ENCODE results near the gene RNF150. TPM values are rescaled to one million over a fixed set of nuclear protein-coding genes. Genes with fewer than 3 reads are reported as not detected.
A peak's percentile ranks its signal among the peaks of the same experiment; 100 is the strongest.

Gene RNF150
- total RNA-seq, 1 donor from 2014 or later = 3.3 TPM

DNA sequence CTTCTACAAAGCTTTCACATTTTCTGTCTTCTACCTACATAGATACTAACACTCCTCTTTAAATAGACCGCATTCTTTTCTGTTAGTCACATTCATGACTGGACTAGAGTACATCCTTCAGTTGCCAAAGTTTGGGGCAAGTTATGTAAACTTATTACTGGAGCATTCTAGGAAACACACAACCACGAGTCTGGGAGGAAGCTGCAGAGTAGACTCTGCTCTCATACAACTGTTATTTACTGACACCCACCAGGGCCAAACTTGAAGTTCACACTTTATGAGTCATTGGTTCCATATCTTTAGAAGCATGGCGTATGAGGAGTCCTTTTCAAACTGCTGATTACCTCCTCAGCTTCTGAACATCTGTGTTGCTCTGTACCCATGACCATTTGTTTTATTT is 87.0 kb downstream of the RNF150 start:
- TF ChIP-seq CTCF (IDR thresholded peaks at IDR 0.05) = no peak
- no peaks in the 10 kb centered on the region for H3K27me3 ChIP-seq (ENCODE audit: low read depth)
- ATAC-seq (peak in 1 of 2 donors; percentile 12), DNase-seq (no peak)
- no peaks in the 10 kb centered on the region for H3K4me1 ChIP-seq
- no peaks in the 10 kb centered on the region for H3K36me3 ChIP-seq
- no peak overlapping the region for H3K27ac ChIP-seq
- H3K4me3 ChIP-seq = no peak overlapping the region
- peaks cover 6% of the 10 kb centered on the region for H3K9me3 ChIP-seq
- intact Hi-C loops (cut with DNase I) = no loop called here

GRCh38 chr4:141045848-141046247 is 87.4 kb downstream of the RNF150 start:
- Histone ChIP-seq H3K27me3 (ENCODE audit: low read depth) (no peaks in the 10 kb centered on the region), H3K4me1 (no peaks in the 10 kb centered on the region), H3K4me3 (no peak overlapping the region), H3K27ac (no peak overlapping the region), H3K9me3 (peaks cover 3% of the 10 kb centered on the region), H3K36me3 (no peaks in the 10 kb centered on the region)
- ATAC-seq (no peak), DNase-seq (no peak)
- no peak for TF ChIP-seq CTCF (IDR thresholded peaks at IDR 0.05)
- intact Hi-C loops (cut with DNase I) = no loop called here

GRCh38 chr4:141041021-141041476 is 92.2 kb downstream of the RNF150 start:
- Histone ChIP-seq H3K27ac (no peak overlapping the region), H3K9me3 (no peaks in the 10 kb centered on the region), H3K4me3 (no peak overlapping the region), H3K27me3 (ENCODE audit: low read depth) (no peaks in the 10 kb centered on the region), H3K36me3 (no peaks in the 10 kb centered on the region), H3K4me1 (no peaks in the 10 kb centered on the region)
- ATAC-seq = no peak
- intact Hi-C loops (cut with DNase I) = no loop called here
- DNase-seq = no peak
- TF ChIP-seq CTCF (IDR thresholded peaks at IDR 0.05) = no peak

- ATAC-seq = no peak
These were observed 94.1 kb downstream of the RNF150 start for GRCh38 chr4:141039156-141039555.

GRCh38 chr4:141038428-141038827 is 94.8 kb downstream of the RNF150 start:
- H3K9me3 ChIP-seq = no peaks in the 10 kb centered on the region
- no peak for ATAC-seq
- intact Hi-C loops (cut with DNase I) = no loop called here
- no peaks in the 10 kb centered on the region for H3K4me1 ChIP-seq
- no peak overlapping the region for H3K27ac ChIP-seq
- no peak for TF ChIP-seq CTCF (IDR thresholded peaks at IDR 0.05)
- no peak overlapping the region for H3K4me3 ChIP-seq
- DNase-seq = no peak
- no peaks in the 10 kb centered on the region for H3K27me3 ChIP-seq (ENCODE audit: low read depth)
- no peaks in the 10 kb centered on the region for H3K36me3 ChIP-seq

More at GRCh38 chr4:141039156-141039555, 94.1 kb downstream of the RNF150 start:
- intact Hi-C loops (cut with DNase I) = no loop called here
- Histone ChIP-seq H3K27me3 (ENCODE audit: low read depth) (no peaks in the 10 kb centered on the region), H3K4me1 (no peaks in the 10 kb centered on the region), H3K9me3 (no peaks in the 10 kb centered on the region), H3K27ac (no peak overlapping the region), H3K4me3 (no peak overlapping the region), H3K36me3 (no peaks in the 10 kb centered on the region)
- TF ChIP-seq CTCF (IDR thresholded peaks at IDR 0.05) = no peak
- DNase-seq = no peak

DNA sequence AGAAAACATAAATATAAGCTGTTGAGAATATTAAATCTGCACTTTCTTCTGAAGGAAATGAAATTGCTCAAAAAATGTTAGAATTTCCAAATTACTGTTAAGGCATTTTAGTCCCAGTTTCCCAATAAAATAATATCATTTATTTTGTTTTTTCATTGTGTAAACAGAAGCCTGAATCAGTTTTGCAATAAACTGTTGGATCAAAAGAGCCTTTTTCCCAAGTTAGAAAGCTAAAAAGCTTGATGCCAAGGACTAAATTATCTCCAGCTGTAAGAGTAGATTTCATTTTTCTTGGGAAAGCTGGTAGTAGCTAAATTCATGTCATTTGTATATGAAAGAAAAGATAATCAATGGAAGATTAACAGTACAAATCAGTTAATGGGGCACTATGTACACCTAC is 95.8 kb downstream of the RNF150 start:
- no peak overlapping the region for H3K27ac ChIP-seq
- intact Hi-C loops (cut with DNase I) = no loop called here
- no peak overlapping the region for H3K4me3 ChIP-seq
- H3K4me1 ChIP-seq = no peaks in the 10 kb centered on the region
- no peaks in the 10 kb centered on the region for H3K36me3 ChIP-seq
- TF ChIP-seq CTCF (IDR thresholded peaks at IDR 0.05) = no peak
- DNase-seq = no peak
- H3K27me3 ChIP-seq (ENCODE audit: low read depth) = no peaks in the 10 kb centered on the region
- H3K9me3 ChIP-seq = no peaks in the 10 kb centered on the region
- no peak for ATAC-seq

Measured in lower lobe of right lung (tissue), 2 donors.